ENCODE measurements around the gene APBB2.

APBB2 gene

DNA sequence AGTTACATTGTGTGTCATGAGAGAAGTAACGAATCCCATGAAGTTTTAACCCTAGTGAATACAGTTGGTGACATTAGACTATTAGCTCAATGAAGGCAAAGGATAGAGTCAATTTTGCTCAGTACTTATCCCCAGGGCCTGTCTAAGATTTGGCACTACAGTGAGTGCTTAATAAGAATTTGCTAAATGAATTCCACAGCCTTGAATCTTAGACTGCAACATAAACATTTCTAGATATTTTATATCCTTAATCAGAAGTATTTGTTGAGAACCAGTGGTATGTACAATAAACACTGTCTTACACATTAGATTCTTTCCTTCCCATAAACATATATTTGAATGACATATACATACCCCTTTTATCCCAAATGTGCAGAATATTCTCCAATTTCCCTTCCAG, 241.6 kb downstream of the APBB2 start:
- Histone ChIP-seq H3K9me3 (ENCODE audit: control insufficient read depth, low read depth, low read length) (no peaks in the 10 kb centered on the region), H3K4me1 (ENCODE audit: control insufficient read depth, low read depth, low read length) (no peaks in the 10 kb centered on the region), H3K4me3 (ENCODE audit: low read length) (no peak overlapping the region), H3K9ac (ENCODE audit: low read length) (no peak overlapping the region), H3K27ac (ENCODE audit: low read length) (no peak overlapping the region), H3K36me3 (ENCODE audit: control insufficient read depth, low read depth, low read length) (no peaks in the 10 kb centered on the region), H3K27me3 (ENCODE audit: control insufficient read depth, insufficient read depth, low read length) (no peaks in the 10 kb centered on the region)

DNA sequence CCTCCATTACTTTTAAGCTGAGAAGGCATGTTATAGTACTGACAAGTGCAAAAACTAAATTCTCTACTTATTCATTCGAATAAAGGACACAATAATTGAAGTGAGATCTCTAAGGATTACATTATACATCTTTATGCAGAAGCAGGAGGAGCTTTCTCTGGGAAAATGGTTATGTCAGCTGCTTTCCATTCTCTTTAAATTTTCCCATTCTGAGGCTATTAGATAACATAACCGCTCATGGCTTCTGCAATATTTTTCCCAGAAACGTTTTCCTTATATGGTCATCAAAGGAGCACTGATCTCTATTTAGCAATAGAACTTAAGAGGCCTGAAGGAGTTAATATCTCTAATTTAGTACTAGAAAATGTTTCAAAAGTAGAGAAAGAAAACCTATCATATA, 243.0 kb downstream of the APBB2 start:
- H3K36me3 ChIP-seq (ENCODE audit: control insufficient read depth, low read depth, low read length) = no peaks in the 10 kb centered on the region
- no peak overlapping the region for H3K27ac ChIP-seq (ENCODE audit: low read length)
- H3K4me3 ChIP-seq (ENCODE audit: low read length) = no peak overlapping the region
- H3K9ac ChIP-seq (ENCODE audit: low read length) = no peak overlapping the region
- no peaks in the 10 kb centered on the region for H3K27me3 ChIP-seq (ENCODE audit: control insufficient read depth, insufficient read depth, low read length)
- no peaks in the 10 kb centered on the region for H3K4me1 ChIP-seq (ENCODE audit: control insufficient read depth, low read depth, low read length)
- no peaks in the 10 kb centered on the region for H3K9me3 ChIP-seq (ENCODE audit: control insufficient read depth, low read depth, low read length)

DNA sequence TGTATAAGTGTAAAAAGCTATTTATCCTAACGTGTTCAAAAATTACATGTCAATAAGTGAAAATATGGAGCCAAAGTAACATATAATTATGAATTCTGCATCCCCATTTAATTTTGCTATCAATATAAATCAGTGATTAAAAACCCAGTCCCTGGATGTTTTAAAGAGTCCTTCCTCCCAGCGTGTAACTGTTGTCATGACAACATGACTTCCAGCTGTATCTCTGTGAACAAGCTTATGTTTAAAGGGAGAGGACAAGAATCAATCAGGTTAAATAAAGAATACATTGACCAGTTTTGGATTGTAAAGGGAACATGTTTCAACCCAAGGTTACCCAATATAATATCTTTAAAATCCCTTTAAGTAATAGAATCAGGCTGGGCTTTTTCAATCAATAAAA, 244.8 kb downstream of the APBB2 start:
- H3K4me1 ChIP-seq (ENCODE audit: control insufficient read depth, low read depth, low read length) = no peaks in the 10 kb centered on the region
- no peaks in the 10 kb centered on the region for H3K27me3 ChIP-seq (ENCODE audit: control insufficient read depth, insufficient read depth, low read length)
- no peak overlapping the region for H3K4me3 ChIP-seq (ENCODE audit: low read length)
- H3K9ac ChIP-seq (ENCODE audit: low read length) = no peak overlapping the region
- no peak overlapping the region for H3K27ac ChIP-seq (ENCODE audit: low read length)
- H3K9me3 ChIP-seq (ENCODE audit: control insufficient read depth, low read depth, low read length) = no peaks in the 10 kb centered on the region
- no peaks in the 10 kb centered on the region for H3K36me3 ChIP-seq (ENCODE audit: control insufficient read depth, low read depth, low read length)

DNA sequence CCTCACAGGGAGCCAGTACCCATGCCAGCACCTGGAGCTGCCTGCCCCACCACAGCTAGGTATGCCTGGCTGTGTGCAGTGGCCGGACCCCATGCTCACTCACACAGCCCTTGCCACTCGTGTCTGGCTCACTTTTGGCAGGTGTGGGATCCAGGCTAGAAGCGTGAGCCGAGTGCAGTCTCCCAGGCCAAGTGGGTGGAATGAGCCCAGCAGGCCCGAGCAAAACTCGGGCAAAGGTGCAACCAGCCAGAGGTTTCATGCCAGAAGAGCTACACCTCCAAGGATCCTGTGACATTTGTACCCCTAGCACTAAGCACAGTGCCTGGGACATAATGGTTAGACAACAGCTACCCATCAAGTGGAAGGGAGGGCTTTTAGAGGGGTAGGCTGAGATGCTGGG, 246.8 kb downstream of the APBB2 start:
- Histone ChIP-seq H3K36me3 (ENCODE audit: control insufficient read depth, low read depth, low read length) (no peaks in the 10 kb centered on the region), H3K27me3 (ENCODE audit: control insufficient read depth, insufficient read depth, low read length) (no peaks in the 10 kb centered on the region), H3K4me3 (ENCODE audit: low read length) (no peak overlapping the region), H3K9ac (ENCODE audit: low read length) (no peak overlapping the region), H3K4me1 (ENCODE audit: control insufficient read depth, low read depth, low read length) (peaks cover 6% of the 10 kb centered on the region), H3K27ac (ENCODE audit: low read length) (no peak overlapping the region), H3K9me3 (ENCODE audit: control insufficient read depth, low read depth, low read length) (no peaks in the 10 kb centered on the region)

DNA sequence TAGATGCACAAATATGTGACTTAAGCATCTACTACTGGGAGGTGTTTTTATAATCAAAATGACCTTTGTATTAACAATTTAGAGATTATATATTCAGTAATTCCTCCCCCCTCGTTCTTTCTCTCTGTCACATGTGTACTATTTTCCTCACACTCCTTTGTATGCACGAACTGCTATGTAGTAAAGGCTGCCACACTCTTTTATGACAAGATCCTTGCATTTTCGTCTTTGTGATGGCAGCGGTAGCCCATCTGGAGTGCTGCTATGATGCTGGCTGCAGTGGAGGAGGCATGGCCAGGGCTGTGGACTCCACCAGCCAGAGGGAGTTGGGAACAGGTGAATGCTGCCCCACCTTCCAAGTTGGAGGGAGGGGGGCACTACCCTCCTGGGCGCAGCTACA, 248.3 kb downstream of the APBB2 start:
- H3K4me3 ChIP-seq (ENCODE audit: low read length) = no peak overlapping the region
- H3K9ac ChIP-seq (ENCODE audit: low read length) = no peak overlapping the region
- H3K4me1 ChIP-seq (ENCODE audit: control insufficient read depth, low read depth, low read length) = peaks cover 16% of the 10 kb centered on the region
- no peaks in the 10 kb centered on the region for H3K36me3 ChIP-seq (ENCODE audit: control insufficient read depth, low read depth, low read length)
- no peak overlapping the region for H3K27ac ChIP-seq (ENCODE audit: low read length)
- H3K27me3 ChIP-seq (ENCODE audit: control insufficient read depth, insufficient read depth, low read length) = no peaks in the 10 kb centered on the region
- no peaks in the 10 kb centered on the region for H3K9me3 ChIP-seq (ENCODE audit: control insufficient read depth, low read depth, low read length)

DNA sequence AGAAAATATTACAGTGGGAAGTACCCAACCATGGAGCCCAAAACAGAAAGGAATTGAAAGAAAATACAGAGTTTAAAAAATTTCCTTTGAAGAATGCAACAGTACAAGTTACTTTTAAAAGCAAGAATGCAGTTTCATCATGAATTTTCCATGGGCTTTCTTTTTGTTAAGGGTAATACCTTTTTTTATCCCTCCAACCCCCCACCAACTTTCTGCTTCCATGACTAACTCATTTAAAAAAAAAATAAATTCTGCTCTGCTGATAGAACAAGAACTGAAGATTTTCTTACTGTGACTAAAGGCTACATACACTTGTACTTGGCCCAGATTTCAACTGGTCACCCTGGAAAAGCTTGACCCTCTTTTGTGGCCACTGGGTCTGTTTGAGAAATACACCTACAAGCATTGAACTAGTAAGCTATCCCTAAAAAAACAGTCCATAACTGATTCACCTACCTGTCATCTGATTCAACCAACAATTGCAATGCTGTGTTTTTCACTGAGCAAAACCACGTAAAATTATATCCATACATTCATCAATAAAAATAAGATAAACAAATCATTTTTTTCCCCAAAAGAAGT, 250.4 kb downstream of the APBB2 start:
- no peaks in the 10 kb centered on the region for H3K36me3 ChIP-seq (ENCODE audit: control insufficient read depth, low read depth, low read length)
- peaks cover 16% of the 10 kb centered on the region for H3K4me1 ChIP-seq (ENCODE audit: control insufficient read depth, low read depth, low read length)
- H3K9ac ChIP-seq (ENCODE audit: low read length) = no peak overlapping the region
- no peak overlapping the region for H3K27ac ChIP-seq (ENCODE audit: low read length)
- H3K27me3 ChIP-seq (ENCODE audit: control insufficient read depth, insufficient read depth, low read length) = no peaks in the 10 kb centered on the region
- no peak overlapping the region for H3K4me3 ChIP-seq (ENCODE audit: low read length)
- H3K9me3 ChIP-seq (ENCODE audit: control insufficient read depth, low read depth, low read length) = peaks cover 4% of the 10 kb centered on the region

DNA sequence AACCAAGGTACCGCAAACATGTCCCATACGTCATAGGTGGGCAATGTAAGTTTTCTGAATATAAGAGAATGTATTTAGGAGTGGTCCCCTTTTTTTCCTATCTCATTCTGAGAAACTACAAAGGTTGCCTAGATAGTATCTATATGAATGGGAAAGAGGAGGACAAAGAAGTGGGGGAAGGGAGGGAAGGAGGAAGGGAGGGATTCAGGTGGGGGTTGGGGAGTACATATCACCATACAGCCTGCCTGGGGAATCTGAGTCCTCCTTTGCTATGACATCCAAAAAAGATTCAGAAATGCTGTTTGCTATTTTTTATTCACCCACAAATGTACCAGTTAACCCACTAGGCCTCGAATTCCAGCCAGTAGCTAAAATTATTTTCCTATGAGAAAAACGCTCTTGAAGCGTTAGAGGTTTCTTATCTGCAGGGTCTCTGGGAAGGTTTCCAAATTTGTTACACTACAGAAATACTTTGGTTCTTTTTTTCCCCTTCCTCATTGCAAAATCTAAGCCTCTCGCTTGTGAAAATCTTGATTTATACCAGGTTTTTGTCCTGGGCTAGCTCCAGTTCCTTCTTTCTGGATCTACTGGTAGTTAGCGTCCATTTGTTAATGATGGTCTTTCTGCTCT, 251.7 kb downstream of the APBB2 start:
- Histone ChIP-seq H3K27ac (ENCODE audit: low read length) (no peak overlapping the region), H3K9ac (ENCODE audit: low read length) (peak overlapping the region; percentile 0), H3K4me3 (ENCODE audit: low read length) (peak overlapping the region; percentile 4), H3K4me1 (ENCODE audit: control insufficient read depth, low read depth, low read length) (peaks cover 16% of the 10 kb centered on the region), H3K9me3 (ENCODE audit: control insufficient read depth, low read depth, low read length) (peaks cover 4% of the 10 kb centered on the region), H3K36me3 (ENCODE audit: control insufficient read depth, low read depth, low read length) (no peaks in the 10 kb centered on the region), H3K27me3 (ENCODE audit: control insufficient read depth, insufficient read depth, low read length) (no peaks in the 10 kb centered on the region)

DNA sequence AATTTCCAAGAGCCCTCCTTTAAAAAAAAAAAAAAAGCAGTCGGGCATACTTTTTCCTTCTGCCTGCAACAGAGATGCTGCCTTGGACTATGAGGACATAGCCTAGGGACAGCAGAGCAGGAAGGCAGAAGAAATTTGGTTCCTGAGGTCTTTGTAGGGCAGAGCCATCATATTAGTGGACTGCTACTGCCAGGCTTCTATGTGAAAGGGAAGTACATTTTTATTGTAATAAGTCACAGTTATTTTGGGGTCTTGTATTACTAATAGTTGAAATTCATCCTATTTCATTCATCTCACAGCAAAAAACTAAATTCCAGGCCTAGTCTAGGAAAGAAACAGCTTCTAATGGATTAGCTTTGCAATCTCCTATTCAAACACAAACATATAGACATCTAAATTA, 253.4 kb downstream of the APBB2 start:
- H3K4me1 ChIP-seq (ENCODE audit: control insufficient read depth, low read depth, low read length) = peaks cover 16% of the 10 kb centered on the region
- H3K27ac ChIP-seq (ENCODE audit: low read length) = no peak overlapping the region
- no peaks in the 10 kb centered on the region for H3K36me3 ChIP-seq (ENCODE audit: control insufficient read depth, low read depth, low read length)
- no peak overlapping the region for H3K4me3 ChIP-seq (ENCODE audit: low read length)
- no peaks in the 10 kb centered on the region for H3K27me3 ChIP-seq (ENCODE audit: control insufficient read depth, insufficient read depth, low read length)
- peaks cover 4% of the 10 kb centered on the region for H3K9me3 ChIP-seq (ENCODE audit: control insufficient read depth, low read depth, low read length)
- H3K9ac ChIP-seq (ENCODE audit: low read length) = no peak overlapping the region

DNA sequence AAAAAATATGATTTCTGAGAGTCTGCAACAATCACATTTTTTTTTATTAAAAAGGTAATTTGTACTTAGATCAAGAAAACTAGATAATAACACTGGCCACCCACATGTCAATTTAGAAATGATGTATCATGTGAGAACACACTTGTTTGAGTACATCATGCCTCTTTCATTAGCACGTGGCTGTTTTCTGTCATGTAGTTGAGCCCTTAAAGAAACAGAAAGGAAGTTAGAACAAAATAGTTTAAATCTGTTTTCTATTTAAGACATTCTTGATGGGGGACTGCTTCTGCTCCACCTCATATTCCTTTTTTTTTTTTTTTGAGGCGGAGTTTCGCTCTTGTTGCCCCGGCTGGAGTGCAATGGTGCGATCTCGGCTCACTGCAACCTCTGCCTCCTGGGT, 257.1 kb downstream of the APBB2 start:
- H3K9me3 ChIP-seq (ENCODE audit: control insufficient read depth, low read depth, low read length) = peaks cover 4% of the 10 kb centered on the region
- no peak overlapping the region for H3K4me3 ChIP-seq (ENCODE audit: low read length)
- peaks cover 15% of the 10 kb centered on the region for H3K4me1 ChIP-seq (ENCODE audit: control insufficient read depth, low read depth, low read length)
- H3K27me3 ChIP-seq (ENCODE audit: control insufficient read depth, insufficient read depth, low read length) = no peaks in the 10 kb centered on the region
- H3K27ac ChIP-seq (ENCODE audit: low read length) = no peak overlapping the region
- H3K36me3 ChIP-seq (ENCODE audit: control insufficient read depth, low read depth, low read length) = no peaks in the 10 kb centered on the region
- no peak overlapping the region for H3K9ac ChIP-seq (ENCODE audit: low read length)

DNA sequence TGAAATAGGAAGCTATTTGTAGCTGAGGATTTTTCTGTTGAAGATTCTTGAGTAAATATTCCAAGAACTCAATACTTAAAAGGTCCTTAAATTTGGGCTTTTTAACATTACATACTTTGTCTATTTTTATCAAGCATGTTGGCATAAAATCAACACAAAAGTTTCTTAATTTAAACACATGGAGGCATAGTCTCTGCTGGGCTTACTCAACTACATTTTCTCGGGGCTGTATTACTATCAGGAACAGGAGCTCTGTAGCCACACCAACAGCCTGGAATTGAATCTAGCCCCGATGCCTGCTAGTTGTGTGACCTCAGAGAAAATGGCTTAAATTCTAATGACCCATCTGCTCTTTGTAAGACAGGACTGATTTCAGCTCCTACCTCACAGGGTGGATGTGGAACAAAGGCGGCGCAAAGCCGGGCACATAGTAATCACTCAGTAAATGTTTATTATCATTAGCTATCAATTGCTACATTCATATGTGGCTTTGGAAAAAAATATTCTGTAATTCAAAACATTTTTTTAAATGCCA, 257.6 kb downstream of the APBB2 start:
- Histone ChIP-seq H3K27me3 (ENCODE audit: control insufficient read depth, insufficient read depth, low read length) (no peaks in the 10 kb centered on the region), H3K4me1 (ENCODE audit: control insufficient read depth, low read depth, low read length) (peaks cover 11% of the 10 kb centered on the region), H3K9ac (ENCODE audit: low read length) (no peak overlapping the region), H3K9me3 (ENCODE audit: control insufficient read depth, low read depth, low read length) (peaks cover 4% of the 10 kb centered on the region), H3K4me3 (ENCODE audit: low read length) (no peak overlapping the region), H3K36me3 (ENCODE audit: control insufficient read depth, low read depth, low read length) (no peaks in the 10 kb centered on the region), H3K27ac (ENCODE audit: low read length) (no peak overlapping the region)

DNA sequence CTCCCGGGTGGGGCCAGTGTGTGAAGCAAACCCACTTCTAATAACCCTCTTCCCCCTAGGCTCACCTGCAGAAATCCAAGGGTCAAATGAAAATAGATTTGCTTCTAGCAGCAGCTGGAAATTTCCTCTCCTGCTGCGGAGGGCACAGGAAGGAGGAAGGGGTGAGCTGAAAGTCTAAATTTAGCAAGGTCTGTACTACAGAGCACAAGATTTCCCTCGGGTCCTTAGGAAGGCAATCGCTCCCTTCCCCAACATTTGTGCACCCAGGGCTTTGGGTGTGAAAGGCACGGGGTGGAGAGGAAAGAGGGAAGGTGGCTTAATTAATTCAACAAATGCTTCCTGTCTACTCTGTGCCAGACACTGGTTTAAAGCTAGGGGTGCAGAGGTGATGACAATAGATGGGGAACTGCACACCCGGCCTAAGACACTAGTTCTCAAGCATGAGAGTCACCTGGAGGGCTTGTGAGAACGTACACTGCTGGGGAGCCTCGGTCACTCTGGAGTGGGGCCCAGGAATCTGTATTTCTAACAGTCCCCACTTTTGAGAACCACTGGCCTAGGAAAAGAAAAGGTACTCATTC, 260.2 kb downstream of the APBB2 start:
- Histone ChIP-seq H3K4me3 (ENCODE audit: low read length) (no peak overlapping the region), H3K36me3 (ENCODE audit: control insufficient read depth, low read depth, low read length) (no peaks in the 10 kb centered on the region), H3K9me3 (ENCODE audit: control insufficient read depth, low read depth, low read length) (no peaks in the 10 kb centered on the region), H3K27me3 (ENCODE audit: control insufficient read depth, insufficient read depth, low read length) (no peaks in the 10 kb centered on the region), H3K9ac (ENCODE audit: low read length) (no peak overlapping the region), H3K4me1 (ENCODE audit: control insufficient read depth, low read depth, low read length) (peaks cover 8% of the 10 kb centered on the region), H3K27ac (ENCODE audit: low read length) (no peak overlapping the region)

All from iPS-18a (cell line).